ENCODE data around the gene PARVA. TPM values are rescaled to one million over a fixed set of nuclear protein-coding genes. Genes with fewer than 3 reads are reported as not detected.
"Not testable (repeated sequence)": the region's sequence is repeated elsewhere in the genome, so short reads cannot be mapped to it uniquely, and the experiment has no call there.

Gene PARVA, protein sequence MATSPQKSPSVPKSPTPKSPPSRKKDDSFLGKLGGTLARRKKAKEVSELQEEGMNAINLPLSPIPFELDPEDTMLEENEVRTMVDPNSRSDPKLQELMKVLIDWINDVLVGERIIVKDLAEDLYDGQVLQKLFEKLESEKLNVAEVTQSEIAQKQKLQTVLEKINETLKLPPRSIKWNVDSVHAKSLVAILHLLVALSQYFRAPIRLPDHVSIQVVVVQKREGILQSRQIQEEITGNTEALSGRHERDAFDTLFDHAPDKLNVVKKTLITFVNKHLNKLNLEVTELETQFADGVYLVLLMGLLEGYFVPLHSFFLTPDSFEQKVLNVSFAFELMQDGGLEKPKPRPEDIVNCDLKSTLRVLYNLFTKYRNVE
- total RNA-seq, result 100 to 1,000 TPM in 1 of 2 donors, 10 to 100 TPM in 1; 66.5 to 105 TPM
- long read RNA-seq, full-length matches to known transcripts, result 87 of 124 reads
- long read RNA-seq, partial matches to known transcripts, result 24 of 124 reads
- long read RNA-seq, other reads (novel, unspliced or antisense), result 13 of 124 reads

GRCh38 chr11:12377106-12377823 lies at the start of gene PARVA:
PARVA (plus strand) TSS chr11:12377571; CDS start chr11:12377648, 77 bp downstream.
- DNase-seq, result peak; percentile 77
- intact Hi-C loops (cut with DNase I), result no loop called here
- ATAC-seq, result peak; percentile 86 to 87

DNA sequence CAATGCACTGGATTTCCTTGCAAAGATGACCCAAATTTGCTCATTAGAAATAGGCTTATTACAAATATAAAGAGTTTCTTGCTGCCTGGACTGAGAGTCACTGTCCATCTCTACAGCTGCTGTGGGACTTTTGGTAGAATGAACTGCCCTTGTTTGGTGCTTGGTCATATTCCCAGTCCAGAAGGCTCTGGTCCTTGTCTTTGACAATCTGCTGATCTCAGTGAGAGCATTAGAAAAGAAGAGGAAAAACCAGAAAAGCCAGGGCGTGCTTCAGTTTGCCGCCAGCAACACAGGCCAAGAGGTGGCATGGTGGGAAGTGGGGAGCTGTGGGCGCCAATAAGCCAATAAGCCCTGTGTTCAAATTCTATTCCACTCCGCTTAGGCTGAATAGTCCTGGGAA lies 48.2 kb upstream of the PARVA start:
- ATAC-seq (no peak), DNase-seq (no peak)
- intact Hi-C loops (cut with DNase I), result no loop called here

DNA sequence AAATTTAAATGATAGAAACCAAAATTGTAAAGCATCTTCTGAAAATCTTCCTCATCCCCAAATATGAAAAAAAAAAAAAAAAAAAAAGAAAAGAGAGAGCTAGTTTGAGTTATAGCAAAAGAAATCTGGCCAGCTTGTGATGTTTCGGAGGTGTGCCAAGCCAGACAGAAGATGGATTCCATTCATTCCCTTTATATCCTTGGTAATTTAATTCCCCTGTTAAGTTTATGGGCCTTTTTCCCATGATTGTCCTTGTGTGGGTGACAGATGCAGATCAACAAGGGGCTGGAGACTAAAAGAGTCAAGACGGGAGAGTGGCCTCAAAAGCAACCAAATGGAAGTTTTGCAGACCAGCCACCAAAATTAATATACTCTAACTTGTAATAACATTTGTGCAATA lies 47.6 kb upstream of the PARVA start:
- ATAC-seq, result no peak
- intact Hi-C loops (cut with DNase I), result loop anchor here (2.0 to 5.0 kb wide), 3 partner anchors 563 to 633 kb away; no protein-coding TSS in a partner anchor
- DNase-seq, result no peak

DNA sequence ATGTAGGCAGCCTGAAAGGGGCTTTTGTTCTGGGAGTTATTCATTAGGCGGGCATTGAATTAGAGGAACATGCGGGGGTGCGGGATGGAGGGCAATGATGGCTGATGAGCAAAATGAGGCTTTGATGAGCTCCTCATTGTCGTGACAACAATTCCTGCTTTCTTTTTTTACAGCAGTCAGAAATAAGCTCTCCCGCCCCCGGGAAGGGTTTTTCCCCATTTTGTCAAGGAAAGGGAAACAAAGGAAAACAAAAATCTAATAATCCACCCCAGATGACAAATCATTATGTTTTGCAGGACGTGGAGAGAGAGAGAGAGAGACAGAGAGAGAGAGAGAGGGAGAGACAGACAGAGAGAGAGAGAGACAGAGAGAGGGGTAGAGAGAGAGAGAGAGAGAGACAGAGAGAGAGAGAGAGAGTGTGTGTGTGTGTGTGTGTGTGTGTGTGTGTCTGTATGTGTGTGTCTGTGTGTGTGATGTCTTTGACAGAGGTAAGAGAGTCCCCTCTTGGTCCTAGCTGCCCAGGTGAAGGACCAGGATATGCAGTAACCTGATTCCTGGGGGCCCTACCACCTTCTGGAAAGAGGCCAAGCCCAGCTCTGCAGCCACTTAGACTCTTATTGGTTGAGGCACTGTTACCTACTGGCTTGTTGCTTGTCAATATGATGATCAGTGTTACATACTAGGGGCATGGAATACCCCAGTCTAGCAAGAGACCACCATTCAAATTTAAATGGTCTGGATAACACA lies 46.7 kb upstream of the PARVA start:
- ATAC-seq, result no peak
- intact Hi-C loops (cut with DNase I), result loop anchor here (2.0 to 5.0 kb wide), 3 partner anchors 562 to 632 kb away; no protein-coding TSS in a partner anchor
- DNase-seq, result no peak

- intact Hi-C loops (cut with DNase I), result loop anchor here (2.0 to 5.0 kb wide), 3 partner anchors 561 to 631 kb away; no protein-coding TSS in a partner anchor
- DNase-seq, result peak; percentile 88
- ATAC-seq, result peak; percentile 82 to 86
Measured at GRCh38 chr11:12331239-12331874, 46.0 kb upstream of the PARVA start.

DNA sequence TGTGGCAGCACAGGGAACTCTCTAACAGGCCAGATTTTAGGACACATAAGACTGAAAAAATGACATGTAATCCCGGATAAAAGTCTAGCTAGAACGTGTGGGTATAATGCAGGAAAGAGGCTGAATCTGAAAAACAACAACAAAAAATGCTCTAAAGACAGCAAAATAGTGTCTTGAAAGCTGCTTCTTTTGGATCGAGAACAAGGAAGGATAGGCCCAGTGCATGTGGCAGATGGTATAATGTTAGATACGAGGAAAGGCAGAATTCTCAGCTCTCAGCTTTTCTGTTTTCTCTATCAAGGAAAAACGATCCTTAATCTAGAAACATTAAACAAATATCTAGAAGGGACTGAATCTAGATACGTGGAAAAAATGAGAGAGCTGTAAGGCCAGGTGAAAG lies 33.8 kb upstream of the PARVA start:
- ATAC-seq (no peak), DNase-seq (no peak)
- intact Hi-C loops (cut with DNase I), result no loop called here

GRCh38 chr11:12353534-12353933 lies 23.8 kb upstream of the PARVA start:
- ATAC-seq (no peak), DNase-seq (no peak)
- intact Hi-C loops (cut with DNase I), result no loop called here

DNA sequence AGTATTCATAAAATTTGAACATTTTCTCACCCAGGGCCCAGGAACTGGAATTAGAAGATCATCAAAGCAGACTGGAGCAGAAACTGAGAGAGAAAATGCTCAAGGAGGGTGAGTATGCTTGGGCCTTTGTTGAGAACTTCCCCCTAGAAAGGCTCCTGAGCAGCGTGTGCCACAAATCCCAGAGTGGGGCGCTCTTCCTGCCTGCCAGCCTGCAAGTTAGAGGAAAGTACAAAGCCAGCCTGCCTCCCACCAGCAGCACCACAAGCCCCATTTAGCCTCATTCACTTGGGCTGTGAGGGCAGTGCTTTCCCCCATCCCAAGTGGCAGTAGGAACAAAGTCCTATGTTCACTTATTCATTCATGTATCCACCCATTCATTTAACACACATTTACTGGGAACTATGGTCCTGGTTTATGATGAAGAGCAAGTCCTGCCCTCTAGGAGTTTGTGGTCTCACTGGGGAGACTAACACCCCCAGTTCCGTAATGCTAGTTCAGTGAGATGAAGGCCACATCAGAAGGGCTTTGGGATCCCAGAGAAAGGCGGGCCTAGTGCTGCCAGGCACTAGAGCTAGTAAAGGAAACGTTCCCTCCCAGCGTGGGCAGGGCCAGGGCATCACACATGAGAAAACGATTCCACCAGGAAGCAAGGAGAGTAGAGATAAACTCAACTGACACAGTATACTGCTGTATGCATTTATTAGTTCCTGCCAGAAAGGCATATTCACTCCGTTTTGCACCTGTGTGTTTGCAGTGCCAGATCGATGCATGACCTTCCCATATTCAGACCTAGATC lies 22.4 kb upstream of the PARVA start:
- ATAC-seq, result no peak
- intact Hi-C loops (cut with DNase I), result no loop called here

GRCh38 chr11:12356944-12357655 lies 20.3 kb upstream of the PARVA start:
- no peak for DNase-seq
- no peak for ATAC-seq
- intact Hi-C loops (cut with DNase I), result no loop called here

More for the DNA sequence above, 22.4 kb upstream of the PARVA start:
- DNase-seq, result no peak

DNA sequence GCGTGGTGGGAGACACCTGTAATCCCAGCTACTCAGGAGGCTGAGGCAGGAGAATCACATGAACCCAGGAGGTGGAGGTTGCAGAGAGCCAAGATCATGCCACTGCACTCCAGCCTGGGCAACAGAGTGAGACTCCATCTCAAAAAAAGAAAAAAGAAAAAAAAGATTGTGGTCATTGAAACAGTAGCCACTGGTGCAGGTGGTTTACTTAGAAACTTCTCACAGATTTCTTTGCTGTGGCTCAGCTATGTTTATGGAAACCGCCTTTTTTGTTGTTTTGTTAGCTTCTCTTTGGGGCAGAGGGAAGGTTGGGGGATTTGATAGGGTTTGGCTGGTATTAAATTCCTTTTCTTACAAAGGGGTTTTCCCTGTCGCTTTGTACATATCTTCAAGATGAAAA lies 19.7 kb upstream of the PARVA start:
- intact Hi-C loops (cut with DNase I); DNase-seq; ATAC-seq: not testable (repeated sequence)

DNA sequence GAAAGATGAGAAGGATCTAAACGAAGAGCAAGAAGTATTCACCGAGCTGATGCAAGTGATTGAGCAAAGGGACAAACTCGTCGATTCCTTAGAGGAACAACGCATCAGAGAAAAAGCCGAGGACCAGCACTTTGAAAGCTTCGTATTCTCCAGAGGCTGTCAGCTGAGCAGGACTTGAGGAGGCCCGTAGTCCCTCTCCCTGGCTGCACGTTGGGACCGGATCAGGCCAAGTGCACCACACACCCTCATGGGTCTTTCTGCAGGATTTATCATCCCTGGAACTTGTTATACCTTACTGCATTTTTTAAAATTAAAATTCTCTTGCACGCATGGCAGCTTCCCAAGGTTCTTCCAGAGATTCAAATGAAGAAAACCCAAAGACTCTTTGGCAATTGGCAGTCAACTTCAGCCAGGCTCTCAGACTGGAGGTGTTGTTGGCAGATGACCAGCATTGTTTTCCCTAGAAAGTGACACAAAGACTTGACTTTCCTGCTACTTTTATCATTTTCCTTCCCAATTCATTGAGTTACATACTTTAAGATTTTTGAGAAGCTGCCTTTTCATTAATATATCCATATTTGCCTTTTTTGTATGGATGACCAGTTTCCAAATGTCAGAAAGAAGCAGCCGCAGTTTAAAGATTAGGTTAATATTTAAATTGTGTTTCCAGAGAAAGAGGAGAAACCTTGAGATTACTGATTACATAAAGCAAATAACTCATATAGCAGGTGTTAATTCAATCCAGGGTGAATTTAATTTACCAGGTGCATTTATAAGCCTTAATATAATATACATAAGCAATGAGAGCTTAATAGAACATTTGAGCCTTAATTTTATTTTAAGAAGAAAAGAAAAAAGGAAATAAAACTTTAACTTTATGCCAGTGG lies 18.8 kb upstream of the PARVA start:
- intact Hi-C loops (cut with DNase I), result no loop called here
- DNase-seq, result no peak
- no peak for ATAC-seq

- DNase-seq, result no peak
- ATAC-seq, result no peak
- intact Hi-C loops (cut with DNase I), result no loop called here
Measured at GRCh38 chr11:12359761-12360160, 17.6 kb upstream of the PARVA start.

DNA sequence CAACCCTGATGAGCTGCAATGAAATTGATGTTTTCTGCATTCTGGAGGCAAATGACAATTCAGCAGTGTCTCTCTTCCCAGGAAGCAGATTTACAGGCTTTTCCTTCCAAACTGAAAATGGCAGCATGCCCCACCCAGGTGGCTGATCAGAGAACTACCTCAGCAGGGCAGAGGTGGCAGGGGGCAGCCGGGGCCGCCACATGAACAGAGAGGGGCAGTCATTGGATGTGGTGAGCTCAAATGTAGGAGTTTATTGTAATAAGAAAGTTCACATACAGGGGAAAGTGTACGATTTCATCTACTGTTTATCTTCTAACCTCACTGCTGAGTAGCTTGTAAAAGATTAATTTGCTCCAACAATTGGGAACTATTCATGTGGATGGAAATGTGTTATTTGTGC lies 15.7 kb upstream of the PARVA start:
- ATAC-seq (no peak), DNase-seq (no peak)
- intact Hi-C loops (cut with DNase I), result no loop called here

- intact Hi-C loops (cut with DNase I), result no loop called here
- ATAC-seq (no peak), DNase-seq (no peak)
Measured at GRCh38 chr11:12362857-12363256, 14.5 kb upstream of the PARVA start.

GRCh38 chr11:12363373-12363772 lies 14.0 kb upstream of the PARVA start:
- intact Hi-C loops (cut with DNase I), result no loop called here
- no peak for ATAC-seq
- no peak for DNase-seq

- DNase-seq, result peak; percentile 38
- intact Hi-C loops (cut with DNase I); ATAC-seq: not testable (repeated sequence)
Measured at GRCh38 chr11:12365965-12366575, 11.3 kb upstream of the PARVA start.
